ENCODE data around the gene THY1. TPM values are rescaled to one million over a fixed set of nuclear protein-coding genes. Genes with fewer than 3 reads are reported as not detected.

The THY1 gene
- total and polyA plus RNA-seq, 8 donors: 1.4 to 28.6 (median 4.4) TPM

GRCh38 chr11:119469506-119469905, 46.5 kb upstream of the THY1 start:
- intact Hi-C loops (cut with DNase I): no loop called here
- H3K4me3 ChIP-seq: no peak overlapping the region
- H3K27me3 ChIP-seq: no peaks in the 10 kb centered on the region
- H3K9me3 ChIP-seq: no peaks in the 10 kb centered on the region
- no peak for FAIRE-seq
- no peak for TF ChIP-seq CTCF (IDR thresholded peaks at IDR 0.05)
- no peak overlapping the region for H3K27ac ChIP-seq
- ATAC-seq: no peak
- H3K4me1 ChIP-seq: no peaks in the 10 kb centered on the region
- DNase-seq: no peak
- WGBS, 2 donors: 71 to 78% methylated on average over 3 of the region's 3 CpGs
- H3K36me3 ChIP-seq: no peaks in the 10 kb centered on the region

- intact Hi-C loops (cut with DNase I): no loop called here
- ATAC-seq (no peak), FAIRE-seq (no peak)
These were observed 45.5 kb upstream of the THY1 start for GRCh38 chr11:119468511-119468910.

GRCh38 chr11:119461229-119461963, 38.4 kb upstream of the THY1 start:
- FAIRE-seq: no peak
- 48 to 54% methylated on average over 4 of the region's 4 CpGs for WGBS, 2 donors
- no peaks in the 10 kb centered on the region for H3K9me3 ChIP-seq
- H3K27ac ChIP-seq: no peak overlapping the region
- H3K4me3 ChIP-seq: no peak overlapping the region
- TF ChIP-seq CTCF (IDR thresholded peaks at IDR 0.05): no peak
- H3K36me3 ChIP-seq: no peaks in the 10 kb centered on the region
- ATAC-seq: peak in 1 of 4 donors; percentile 16
- no peak for DNase-seq
- H3K27me3 ChIP-seq: no peaks in the 10 kb centered on the region
- H3K4me1 ChIP-seq: no peaks in the 10 kb centered on the region
- intact Hi-C loops (cut with DNase I): no loop called here

More at GRCh38 chr11:119468511-119468910, 45.5 kb upstream of the THY1 start:
- no peaks in the 10 kb centered on the region for H3K36me3 ChIP-seq
- H3K9me3 ChIP-seq: no peaks in the 10 kb centered on the region
- TF ChIP-seq CTCF (IDR thresholded peaks at IDR 0.05): no peak
- no peak overlapping the region for H3K4me3 ChIP-seq
- no peak overlapping the region for H3K27ac ChIP-seq
- no peak for DNase-seq
- whole genome bisulfite sequencing, 2 donors: 59 to 64% methylated on average over 2 of the region's 2 CpGs
- no peaks in the 10 kb centered on the region for H3K4me1 ChIP-seq
- no peaks in the 10 kb centered on the region for H3K27me3 ChIP-seq

- ATAC-seq: peak in 2 of 4 donors; percentile 37 to 64
- no peaks in the 10 kb centered on the region for H3K4me1 ChIP-seq
- DNase-seq: no peak
- no peaks in the 10 kb centered on the region for H3K27me3 ChIP-seq
- no peak overlapping the region for H3K4me3 ChIP-seq
- H3K36me3 ChIP-seq: no peaks in the 10 kb centered on the region
- intact Hi-C loops (cut with DNase I): no loop called here
- no peak for FAIRE-seq
- no peak for TF ChIP-seq CTCF (IDR thresholded peaks at IDR 0.05)
- no peaks in the 10 kb centered on the region for H3K9me3 ChIP-seq
- 57 to 59% methylated on average over 4 of the region's 4 CpGs for WGBS, 2 donors
- H3K27ac ChIP-seq: no peak overlapping the region
These were observed 37.6 kb upstream of the THY1 start for GRCh38 chr11:119460582-119460981.

GRCh38 chr11:119460097-119460496, 37.1 kb upstream of the THY1 start:
- no peak for TF ChIP-seq CTCF (IDR thresholded peaks at IDR 0.05)
- no peaks in the 10 kb centered on the region for H3K27me3 ChIP-seq
- intact Hi-C loops (cut with DNase I): no loop called here
- no peaks in the 10 kb centered on the region for H3K4me1 ChIP-seq
- DNase-seq (no peak), FAIRE-seq (no peak), ATAC-seq (no peak)
- no peaks in the 10 kb centered on the region for H3K9me3 ChIP-seq
- no peaks in the 10 kb centered on the region for H3K36me3 ChIP-seq
- H3K4me3 ChIP-seq: no peak overlapping the region
- WGBS, 2 donors: 75 to 78% methylated on average over 11 of the region's 11 CpGs
- no peak overlapping the region for H3K27ac ChIP-seq

All from pancreas (tissue), 10 donors.